Measurements from ENCODE around the gene AP5S1. TPM values are rescaled to one million over a fixed set of nuclear protein-coding genes. Genes with fewer than 3 reads are reported as not detected.

Gene AP5S1
- total and polyA plus RNA-seq, 9 of the 15 experiments (the other 6 are each of a cell fraction or from before 2014, with no cell fraction given): 2.6 to 8.8 (median 4.4) TPM

DNA sequence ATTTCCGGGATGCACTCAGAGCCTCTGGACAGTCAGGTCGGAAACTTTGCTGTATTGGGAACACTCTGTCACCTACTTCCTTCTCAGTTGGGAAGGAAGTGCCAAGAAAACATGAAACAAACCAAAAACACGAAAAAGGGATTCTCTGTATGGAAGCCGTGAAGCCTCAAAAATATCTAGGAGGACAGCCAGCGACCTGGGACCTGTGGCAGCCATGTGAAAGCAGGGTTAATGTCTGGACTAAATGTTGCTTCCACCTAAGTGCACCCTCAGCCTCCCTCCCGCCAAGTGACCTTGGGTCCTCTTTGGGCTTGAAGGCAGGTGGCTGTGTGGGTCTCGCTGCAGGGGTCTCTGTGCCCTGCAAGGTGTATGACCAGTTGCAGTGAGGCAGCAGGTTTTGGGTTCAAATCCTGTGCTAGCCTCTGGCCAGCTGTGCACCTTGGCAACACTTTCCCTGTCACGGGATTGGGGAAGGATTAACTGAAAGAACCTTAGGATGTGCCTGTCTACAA is 27.1 kb downstream of the AP5S1 start:
- ChIA-PET CTCF (ENCODE audit: low intra/inter-chr PET ratio) (interaction anchor here (0.6 kb wide), 1 partner anchor 59 kb away, joined by 3 read pairs; no protein-coding TSS in a partner anchor), POLR2A (interaction anchor here (0.6 to 1.0 kb wide), 2 partner anchors 27 to 69 kb away, joined by 3 read pairs; no protein-coding TSS in a partner anchor)
- Histone ChIP-seq H4K20me1 (replicated peaks; ENCODE audit: control insufficient read depth, insufficient read depth, low read length) (no peaks in the 10 kb centered on the region), H3K27me3 (ENCODE audit: control insufficient read depth in 2 of 2, insufficient read depth in 2 of 2, low read length in 2 of 2) (no peaks in the 10 kb centered on the region), H3K4me1 (replicated peaks in 1 of 2; ENCODE audit: control insufficient read depth in 2 of 2, insufficient read depth in 2 of 2, low read length in 2 of 2) (peaks cover 28 to 39% of the 10 kb centered on the region in 2 experiments; a peak in 4 of 5 replicates), H2AFZ (ENCODE audit: low read depth, low read length) (peak overlapping the region; percentile 68), H3K27ac (ENCODE audit: extremely low read depth, low read depth, low read length) (peak overlapping the region; percentile 88), H3K9me3 (replicated peaks; ENCODE audit: control insufficient read depth, insufficient read depth, low read depth, low read length) (no peaks in the 10 kb centered on the region), H3K36me3 (ENCODE audit: control insufficient read depth, insufficient read depth, low read length) (peaks cover 16% of the 10 kb centered on the region; the same call in 2 of the 3 replicates), H3K9me1 (ENCODE audit: control insufficient read depth, insufficient read depth, low read length) (no peaks in the 10 kb centered on the region), H3K4me3 (peak overlapping the region; percentile 81), H3K79me2 (ENCODE audit: control insufficient read depth, insufficient read depth, low read length) (peaks cover 28% of the 10 kb centered on the region), H3K4me2 (ENCODE audit: insufficient read depth, low read length) (peak overlapping the region; percentile 91), H3K9ac (ENCODE audit: insufficient read depth in 1 of 2, low read depth in 2 of 2, low read length in 2 of 2) (peak overlapping the region; percentile 85 to 96)
- 16% methylated on average over 8 of the region's 8 CpGs for WGBS (ENCODE audit: insufficient coverage, low coverage, missing lambda C conversion rate)
- FAIRE-seq (no peak), ATAC-seq (no peak), DNase-seq (ENCODE audit: extremely low read depth in 1 of 4, low spot score in 3 of 4) (no peak)
- in situ Hi-C loops (cut with MboI) (no loop called here), intact Hi-C loops (cut with micrococcal nuclease) (loop anchor here (2.0 to 5.0 kb wide), 2 partner anchors 27 to 60 kb away; partner anchors contain the start of genes AP5S1 and CENPB)
- TSS peak; percentile 80 for BruUV-seq (replicated peaks)
- 0 out of 2 replicates have a peak, but pooled peaks have one; percentile 8 for TF ChIP-seq SREBF1 (IDR thresholded peaks at IDR 0.05; ENCODE audit: borderline replicate concordance, low read depth, low read length)
- no peak for TF ChIP-seq FOSL1 (tag; conservative IDR thresholded peaks at IDR 0.05)
- no peak for TF ChIP-seq POLR2B (IDR thresholded peaks at IDR 0.05; ENCODE audit: low read depth, partially characterized antibody)
- TF ChIP-seq, protein P1, sequence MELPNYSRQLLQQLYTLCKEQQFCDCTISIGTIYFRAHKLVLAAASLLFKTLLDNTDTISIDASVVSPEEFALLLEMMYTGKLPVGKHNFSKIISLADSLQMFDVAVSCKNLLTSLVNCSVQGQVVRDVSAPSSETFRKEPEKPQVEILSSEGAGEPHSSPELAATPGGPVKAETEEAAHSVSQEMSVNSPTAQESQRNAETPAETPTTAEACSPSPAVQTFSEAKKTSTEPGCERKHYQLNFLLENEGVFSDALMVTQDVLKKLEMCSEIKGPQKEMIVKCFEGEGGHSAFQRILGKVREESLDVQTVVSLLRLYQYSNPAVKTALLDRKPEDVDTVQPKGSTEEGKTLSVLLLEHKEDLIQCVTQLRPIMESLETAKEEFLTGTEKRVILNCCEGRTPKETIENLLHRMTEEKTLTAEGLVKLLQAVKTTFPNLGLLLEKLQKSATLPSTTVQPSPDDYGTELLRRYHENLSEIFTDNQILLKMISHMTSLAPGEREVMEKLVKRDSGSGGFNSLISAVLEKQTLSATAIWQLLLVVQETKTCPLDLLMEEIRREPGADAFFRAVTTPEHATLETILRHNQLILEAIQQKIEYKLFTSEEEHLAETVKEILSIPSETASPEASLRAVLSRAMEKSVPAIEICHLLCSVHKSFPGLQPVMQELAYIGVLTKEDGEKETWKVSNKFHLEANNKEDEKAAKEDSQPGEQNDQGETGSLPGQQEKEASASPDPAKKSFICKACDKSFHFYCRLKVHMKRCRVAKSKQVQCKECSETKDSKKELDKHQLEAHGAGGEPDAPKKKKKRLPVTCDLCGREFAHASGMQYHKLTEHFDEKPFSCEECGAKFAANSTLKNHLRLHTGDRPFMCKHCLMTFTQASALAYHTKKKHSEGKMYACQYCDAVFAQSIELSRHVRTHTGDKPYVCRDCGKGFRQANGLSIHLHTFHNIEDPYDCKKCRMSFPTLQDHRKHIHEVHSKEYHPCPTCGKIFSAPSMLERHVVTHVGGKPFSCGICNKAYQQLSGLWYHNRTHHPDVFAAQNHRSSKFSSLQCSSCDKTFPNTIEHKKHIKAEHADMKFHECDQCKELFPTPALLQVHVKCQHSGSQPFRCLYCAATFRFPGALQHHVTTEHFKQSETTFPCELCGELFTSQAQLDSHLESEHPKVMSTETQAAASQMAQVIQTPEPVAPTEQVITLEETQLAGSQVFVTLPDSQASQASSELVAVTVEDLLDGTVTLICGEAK (IDR thresholded peaks at IDR 0.05): 0 out of 2 replicates have a peak, but pooled peaks have one; percentile 29
- TF ChIP-seq, protein P1 (CRISPR knock-in tag; IDR thresholded peaks at IDR 0.05): no peak
- TF ChIP-seq, protein P2, sequence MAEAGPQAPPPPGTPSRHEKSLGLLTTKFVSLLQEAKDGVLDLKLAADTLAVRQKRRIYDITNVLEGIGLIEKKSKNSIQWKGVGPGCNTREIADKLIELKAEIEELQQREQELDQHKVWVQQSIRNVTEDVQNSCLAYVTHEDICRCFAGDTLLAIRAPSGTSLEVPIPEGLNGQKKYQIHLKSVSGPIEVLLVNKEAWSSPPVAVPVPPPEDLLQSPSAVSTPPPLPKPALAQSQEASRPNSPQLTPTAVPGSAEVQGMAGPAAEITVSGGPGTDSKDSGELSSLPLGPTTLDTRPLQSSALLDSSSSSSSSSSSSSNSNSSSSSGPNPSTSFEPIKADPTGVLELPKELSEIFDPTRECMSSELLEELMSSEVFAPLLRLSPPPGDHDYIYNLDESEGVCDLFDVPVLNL (CRISPR knock-in tag; IDR thresholded peaks at IDR 0.05; ENCODE audit: low read depth): 0 out of 2 replicates have a peak, but pooled peaks have one; percentile 27
- TF ChIP-seq GABPA (tag; conservative IDR thresholded peaks at IDR 0.05; ENCODE audit: low read depth): 0 out of 2 replicates have a peak, but pooled peaks have one; percentile 5
- TF ChIP-seq ZNF699 (CRISPR knock-in tag; IDR thresholded peaks at IDR 0.05; ENCODE audit: insufficient replicate concordance): no peak
- peak; percentile 55 for TF ChIP-seq CHD1 (IDR thresholded peaks at IDR 0.05; ENCODE audit: low read length)
- TF ChIP-seq NR2C2 (CRISPR knock-in tag; IDR thresholded peaks at IDR 0.05): no peak
- 0 out of 2 replicates have a peak, but pooled peaks have one; percentile 39 for TF ChIP-seq NR2C2 (tag; IDR thresholded peaks at IDR 0.05)

All from K562 (cell line).